HG03460 (cell line): Measurements from ENCODE around the gene KIAA0040.

Source experiments
- ATAC-seq: cut with Tn5 transposase; IDR thresholded peaks from one replicate; pipeline ENCODE4 v1.9.1; 2021; ENCODE audit not compliant: unreplicated experiment

KIAA0040 gene

GRCh38 chr1:175203570-175204068, 11.0 kb upstream of the KIAA0040 start:
- no peak for ATAC-seq

- ATAC-seq: no peak
Measured at GRCh38 chr1:175200678-175201521, 8.3 kb upstream of the KIAA0040 start.

DNA sequence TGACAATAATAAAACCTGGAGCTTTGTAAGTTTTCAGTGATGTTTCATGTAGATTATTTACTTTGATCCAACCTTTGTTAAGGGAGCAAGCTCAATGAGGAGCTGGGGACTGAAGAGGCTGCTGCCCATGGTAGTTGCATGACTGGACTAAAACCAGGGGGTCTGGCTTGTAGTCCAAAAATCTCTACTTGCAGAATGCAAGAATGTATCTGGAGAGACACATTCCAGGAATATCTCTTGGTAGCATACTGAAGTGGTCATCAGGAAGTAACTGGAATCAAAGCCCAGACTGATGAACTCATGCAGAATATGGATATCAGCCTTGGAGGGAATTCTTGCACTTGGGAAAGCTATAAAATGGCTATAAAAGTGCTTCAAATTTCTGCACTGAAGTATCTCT, 5.8 kb upstream of the KIAA0040 start:
- ATAC-seq: no peak

DNA sequence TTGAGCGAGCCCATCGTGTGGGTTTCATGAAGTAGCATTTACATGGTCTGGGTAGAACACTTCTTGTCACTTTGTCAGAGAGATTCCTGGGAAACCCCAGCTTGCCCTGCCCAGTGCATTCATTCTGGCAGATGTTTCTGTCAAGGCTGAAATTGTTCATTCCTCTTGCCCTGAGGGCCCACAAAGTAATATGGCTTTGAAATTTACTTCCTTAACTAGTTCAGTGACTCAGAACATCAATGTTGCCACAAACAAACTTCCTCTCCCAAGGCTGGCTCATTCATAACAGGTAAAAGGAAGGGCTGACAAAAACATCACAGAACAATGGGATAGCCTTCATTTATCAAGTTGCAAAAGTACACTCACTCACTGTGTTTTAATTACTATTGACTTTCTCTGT, 5.0 kb upstream of the KIAA0040 start:
- no peak for ATAC-seq

DNA sequence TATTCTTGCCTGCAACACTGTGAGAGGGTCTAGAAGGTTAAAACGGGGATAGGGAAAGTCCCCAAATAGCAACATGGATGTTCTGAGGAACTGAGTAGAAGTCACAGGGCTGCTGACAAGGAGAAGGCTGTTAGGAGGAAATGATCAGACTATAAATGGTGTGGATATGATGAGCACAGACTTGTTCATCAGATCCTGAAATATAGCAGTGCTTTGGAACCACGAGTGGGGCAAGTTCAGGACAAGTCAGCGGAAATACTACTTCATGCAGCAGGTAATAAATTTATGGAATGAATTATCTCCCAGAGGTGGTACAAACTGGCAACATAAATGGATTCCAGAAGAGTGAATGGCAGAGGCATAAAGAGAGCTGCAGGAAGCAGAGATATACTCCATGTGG, 3.2 kb upstream of the KIAA0040 start:
- ATAC-seq: no peak

DNA sequence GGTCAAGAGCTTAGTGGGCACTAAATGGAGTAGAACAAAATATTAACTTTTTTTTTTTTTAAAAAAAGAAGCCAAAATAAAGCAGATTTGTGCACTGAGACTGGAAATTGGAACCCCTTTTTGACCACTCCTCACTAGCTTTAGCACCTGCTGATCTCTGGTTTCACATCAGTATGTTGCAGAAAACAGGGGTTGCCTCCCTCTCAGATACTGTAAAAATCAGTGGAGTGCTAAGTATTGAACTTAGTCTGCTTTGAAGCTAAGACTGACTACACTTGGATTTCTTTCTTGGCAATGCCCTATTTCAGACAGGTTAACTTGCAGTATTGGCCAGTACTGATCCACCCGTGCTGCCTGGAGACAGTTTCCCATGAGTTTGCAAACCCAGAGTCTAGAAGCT, 2.7 kb upstream of the KIAA0040 start:
- ATAC-seq: no peak

DNA sequence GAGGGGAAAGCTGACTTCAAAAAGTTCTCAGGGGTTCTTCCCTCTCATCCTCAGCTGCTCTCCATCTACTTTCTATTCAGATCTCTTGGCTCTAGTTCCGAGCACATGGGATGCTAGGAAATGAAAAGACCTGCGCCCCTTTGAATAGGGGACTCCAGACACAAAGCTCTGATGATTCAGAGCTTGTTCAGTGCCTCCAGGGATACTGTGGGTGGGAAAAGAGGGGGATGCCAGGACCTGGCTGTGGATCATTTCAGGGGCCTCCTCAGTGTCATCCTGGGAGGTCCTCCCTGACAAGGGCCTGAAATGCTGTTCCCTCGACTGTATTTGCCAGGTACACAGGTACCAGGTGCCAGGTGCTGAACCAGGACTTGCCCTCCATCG, 943 bp upstream of the KIAA0040 start:
- no peak for ATAC-seq

DNA sequence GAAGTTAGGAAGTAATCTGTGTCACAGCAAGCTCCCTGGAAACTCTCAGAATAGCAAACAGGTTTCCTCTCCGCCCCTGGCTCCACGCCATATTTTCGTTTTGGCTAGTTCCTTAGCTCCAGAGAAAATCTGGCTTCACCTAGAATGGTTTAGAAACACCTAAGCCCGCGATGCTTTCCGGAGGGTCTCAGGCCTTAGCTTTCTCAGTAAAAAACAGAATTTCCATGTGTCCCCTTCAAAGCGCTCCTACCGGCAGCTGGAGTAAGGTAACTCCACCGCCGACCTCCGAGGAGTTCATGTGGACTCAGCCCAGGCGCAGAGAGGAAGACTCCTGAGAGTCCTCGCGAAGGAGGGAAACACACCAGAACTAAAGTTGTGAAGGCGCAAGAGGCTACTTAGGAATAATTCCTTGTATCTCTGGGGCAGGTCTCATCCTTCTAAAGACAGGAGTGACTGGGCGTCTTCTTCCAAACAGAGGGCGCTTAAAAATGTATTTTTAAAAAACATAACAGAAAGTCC, 406 bp downstream of the KIAA0040 start:
- peak; percentile 14 for ATAC-seq

- no peak for ATAC-seq
Measured at GRCh38 chr1:175191659-175192058, 917 bp downstream of the KIAA0040 start.

- peak; percentile 57 for ATAC-seq
Measured at GRCh38 chr1:175188936-175189335, 3.6 kb downstream of the KIAA0040 start.

GRCh38 chr1:175186433-175187160, 6.0 kb downstream of the KIAA0040 start:
- ATAC-seq: no peak

- ATAC-seq: no peak
Measured at GRCh38 chr1:175185903-175186302, 6.7 kb downstream of the KIAA0040 start.

- no peak for ATAC-seq
Measured at GRCh38 chr1:175183586-175183985, 9.0 kb downstream of the KIAA0040 start.

- ATAC-seq: no peak
Measured at GRCh38 chr1:175182201-175182746, 10.3 kb downstream of the KIAA0040 start.

- ATAC-seq: no peak
Measured at GRCh38 chr1:175179837-175180590, 12.6 kb downstream of the KIAA0040 start.

- ATAC-seq: no peak
Measured at GRCh38 chr1:175178456-175178855, 14.1 kb downstream of the KIAA0040 start.

- ATAC-seq: no peak
Measured at GRCh38 chr1:175178056-175178455, 14.5 kb downstream of the KIAA0040 start.

GRCh38 chr1:175176246-175176645, 16.3 kb downstream of the KIAA0040 start:
- no peak for ATAC-seq

DNA sequence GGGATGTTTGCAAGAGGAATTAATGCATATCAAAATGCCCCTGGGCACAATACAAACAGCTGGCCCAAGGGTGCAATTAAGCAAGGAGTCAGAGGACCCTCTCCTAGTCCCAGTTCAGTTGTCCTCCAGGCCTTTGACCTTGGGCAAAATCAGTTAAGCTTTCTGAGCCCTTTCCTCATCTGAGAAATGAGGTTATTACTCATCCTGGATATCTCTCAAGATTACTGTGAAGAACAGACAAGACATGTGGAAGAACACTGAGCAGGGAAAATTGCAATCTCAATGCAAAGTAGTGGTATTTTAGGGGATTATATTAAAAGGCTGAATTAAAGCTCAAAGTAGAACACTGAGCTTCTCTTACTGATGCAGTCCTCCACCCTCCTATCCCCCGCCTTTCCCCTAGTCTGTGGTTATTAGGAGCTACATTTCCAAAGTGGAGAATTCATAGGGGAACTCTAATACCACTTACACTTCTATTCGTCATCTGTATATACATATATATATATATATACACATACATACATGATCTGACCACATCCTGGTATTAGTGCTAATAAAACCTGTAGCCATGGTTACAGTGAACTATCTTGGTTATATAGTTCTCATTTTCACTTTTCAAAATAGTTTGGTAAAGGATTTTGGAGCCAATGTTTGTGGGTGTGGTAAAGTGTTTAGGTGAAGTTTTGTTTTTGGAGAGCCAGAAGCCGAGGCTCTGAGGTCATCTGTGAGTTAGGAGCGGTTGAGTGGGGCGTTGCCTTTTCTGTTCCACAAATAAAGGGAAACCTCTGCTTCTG, 18.1 kb downstream of the KIAA0040 start:
- peak; percentile 85 for ATAC-seq

DNA sequence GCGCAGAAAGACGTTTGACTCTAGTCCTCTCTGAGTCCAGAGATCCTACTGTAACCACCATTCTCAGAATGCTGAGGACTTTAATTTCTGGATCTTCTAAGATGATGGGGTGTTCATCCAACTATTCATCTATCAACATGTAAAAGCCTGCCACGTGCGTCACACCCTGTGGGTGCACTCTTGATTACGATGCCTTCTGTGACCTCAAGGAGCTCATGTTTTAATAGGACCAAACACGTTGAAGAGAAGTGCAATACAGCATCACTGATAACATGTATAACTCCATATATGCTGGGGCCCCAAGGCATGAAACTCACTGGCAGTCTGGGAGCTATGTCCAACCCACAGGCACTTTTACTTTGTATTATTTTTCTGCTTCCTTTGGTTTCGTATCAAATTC, 19.0 kb downstream of the KIAA0040 start:
- ATAC-seq: no peak
